ENCODE measurements around the gene ZNF619.

The ZNF619 gene

GRCh38 chr3:40534283-40534682, 57.4 kb downstream of the ZNF619 start:
- no peak for DNase-seq (ENCODE audit: low spot score)

Measured in COLO829 (cell line).